IMR-90 (cell line): ENCODE results near the gene GANC. TPM values are rescaled to one million over a fixed set of nuclear protein-coding genes. Genes with fewer than 3 reads are reported as not detected.

Experiments used
- ATAC-seq: fragments of 200-7000 bp; cut with Tn5 transposase; 2 replicates; pipeline ENCODE4 v1.9.1; 2020; ENCODE audit warnings: low read depth, mild to moderate bottlenecking, moderate library complexity
- BruUV-seq: library from RNA; stranded (reverse); fragments of 400-500 nt; replicated peaks from 2 replicates; lab custom pipeline; 2021; lab: Mats Ljungman, UMichigan
- CTCF ChIA-PET: fragments of 300-600 bp; formaldehyde crosslinking; extraction: SDS; loops from one replicate; lab custom pipeline; 2021; ENCODE audit warnings: antibody characterized with exemption; lab: Yijun Ruan, JAX
- POLR2A ChIA-PET: fragments of 300-600 bp; sonication (Branson Sonifier 250); formaldehyde crosslinking; loops from one replicate; lab custom pipeline; 2022; ENCODE audit warnings: antibody characterized with exemption; ENCODE audit not compliant: unreplicated experiment; lab: Charles Lee
- DNase-seq: peaks from one replicate; pipeline ENCODE4 v3.0.0; 2013
- H2AFZ ChIP-seq: replicated peaks from 2 replicates; pipeline ENCODE3; 2013; ENCODE audit warnings: low read length, mild to moderate bottlenecking; ENCODE audit not compliant: poor library complexity
- H2AK5ac ChIP-seq: 2 replicates; pipeline ENCODE4 v1.6.1; 2013; ENCODE audit warnings: low read depth, low read length, inconsistent platforms
- H2AK9ac ChIP-seq: replicated peaks from 2 replicates; pipeline ENCODE3; 2013; ENCODE audit warnings: mild to moderate bottlenecking, low read depth, low read length, moderate library complexity; ENCODE audit not compliant: poor library complexity
- H2BK120ac ChIP-seq: 2 replicates; pipeline ENCODE4 v1.6.1; 2013; ENCODE audit warnings: low read depth, low read length, inconsistent platforms
- H2BK15ac ChIP-seq: 3 replicates; pipeline ENCODE4 v1.6.1; 2013; ENCODE audit warnings: low read depth, low read length, inconsistent platforms
- H2BK20ac ChIP-seq: 2 replicates; pipeline ENCODE4 v1.6.1; 2013; ENCODE audit warnings: low read depth, mild to moderate bottlenecking, inconsistent platforms, low read length, moderate library complexity
- H2BK5ac ChIP-seq: 2 replicates; pipeline ENCODE4 v1.6.1; 2013; ENCODE audit warnings: mild to moderate bottlenecking, low read depth, low read length, inconsistent platforms; ENCODE audit not compliant: poor library complexity, severe bottlenecking
- H3K14ac ChIP-seq: replicated peaks from 2 replicates; pipeline ENCODE4 v1.6.1; 2013; ENCODE audit warnings: low read depth, low read length, inconsistent platforms
- H3K18ac ChIP-seq: 2 replicates; pipeline ENCODE4 v1.6.1; 2013; ENCODE audit warnings: low read depth, low read length, control low read depth
- H3K23ac ChIP-seq: 2 replicates; pipeline ENCODE4 v1.6.1; 2013; ENCODE audit warnings: low read depth, low read length, inconsistent platforms
- H3K27ac ChIP-seq: 2 replicates; pipeline ENCODE4 v1.5.1; 2013; ENCODE audit warnings: mild to moderate bottlenecking, control low read depth, low read length; ENCODE audit not compliant: insufficient read depth
- H3K27me3 ChIP-seq: 2 replicates; pipeline ENCODE4 v1.6.1; 2013; ENCODE audit warnings: low read length; ENCODE audit not compliant: control insufficient read depth, insufficient read depth
- H3K36me3 ChIP-seq: 2 replicates; pipeline ENCODE4 v1.6.1; 2013; ENCODE audit warnings: low read length, mixed read lengths; ENCODE audit not compliant: control insufficient read depth, insufficient read depth
- H3K4ac ChIP-seq: 2 replicates; pipeline ENCODE4 v1.6.1; 2013; ENCODE audit warnings: low read depth, low read length, inconsistent platforms
- H3K4me1 ChIP-seq: 2 replicates; pipeline ENCODE4 v1.6.1; 2013; ENCODE audit warnings: low read length, mixed read lengths; ENCODE audit not compliant: control insufficient read depth, insufficient read depth
- H3K4me2 ChIP-seq: 2 replicates; pipeline ENCODE4 v1.6.1; 2013; ENCODE audit warnings: low read depth, mild to moderate bottlenecking, control low read depth, low read length, moderate library complexity
- H3K4me3 ChIP-seq: 2 replicates; pipeline ENCODE4 v1.5.1; 2013; ENCODE audit warnings: low read depth, mild to moderate bottlenecking, control low read depth, low read length, moderate library complexity; ENCODE audit not compliant: insufficient read depth
- H3K56ac ChIP-seq: 2 replicates; pipeline ENCODE4 v1.6.1; 2013; ENCODE audit warnings: low read length, inconsistent platforms; ENCODE audit not compliant: insufficient read depth; ENCODE audit errors: extremely low read depth
- H3K79me1 ChIP-seq, 2 experiments: 2 replicates each; pipeline ENCODE4 v1.6.1; 2013; ENCODE audit warnings: low read length in 2 of 2, inconsistent platforms in 1 of 2, low read depth in 1 of 2
- H3K9ac ChIP-seq: 2 replicates; pipeline ENCODE4 v1.6.1; 2013; ENCODE audit warnings: low read depth, low read length, control low read depth
- H3K9me1 ChIP-seq: 2 replicates; pipeline ENCODE4 v1.6.1; 2013; ENCODE audit warnings: low read length, inconsistent platforms; ENCODE audit not compliant: insufficient read depth
- H3K9me3 ChIP-seq: 2 replicates; pipeline ENCODE4 v1.6.1; 2013; ENCODE audit warnings: low read length; ENCODE audit not compliant: control insufficient read depth, insufficient read depth
- H4K20me1 ChIP-seq: 2 replicates; pipeline ENCODE4 v1.6.1; 2013; ENCODE audit warnings: low read length, inconsistent platforms; ENCODE audit not compliant: insufficient read depth
- H4K5ac ChIP-seq: 2 replicates; pipeline ENCODE4 v1.6.1; 2013; ENCODE audit warnings: mild to moderate bottlenecking, low read depth, low read length, control low read depth
- H4K8ac ChIP-seq, 2 experiments: 2 replicates each; pipeline ENCODE4 v1.6.1; 2013; ENCODE audit warnings: low read depth in 2 of 2, low read length in 2 of 2, control low read depth in 1 of 2, inconsistent platforms in 1 of 2
- H4K91ac ChIP-seq: 2 replicates; pipeline ENCODE4 v1.6.1; 2013; ENCODE audit warnings: low read depth, low read length, inconsistent platforms; ENCODE audit not compliant: insufficient read depth
- BHLHE40 ChIP-seq: fragments of 150-350 bp; IDR thresholded peaks from 2 replicates; pipeline ENCODE4 v1.6.1; 2016; ENCODE audit warnings: mild to moderate bottlenecking, low read depth, low read length
- CEBPB ChIP-seq: IDR thresholded peaks from 2 replicates; pipeline ENCODE4 v1.6.1; 2012; ENCODE audit warnings: low read depth, low read length, improper control_type of control experiment
- CHD1 ChIP-seq: IDR thresholded peaks from 2 replicates; pipeline ENCODE4 v1.6.1; 2012; ENCODE audit warnings: low read depth, low read length, improper control_type of control experiment
- CTCF ChIP-seq: conservative IDR thresholded peaks from 2 replicates; pipeline ENCODE4 v1.5.1; 2012; ENCODE audit warnings: mild to moderate bottlenecking, low read depth, low read length, improper control_type of control experiment
- MAFK ChIP-seq: IDR thresholded peaks from 2 replicates; pipeline ENCODE4 v1.6.1; 2012; ENCODE audit warnings: low read depth, low read length, improper control_type of control experiment
- MAZ ChIP-seq: IDR thresholded peaks from 2 replicates; pipeline ENCODE4 v1.6.1; 2012; ENCODE audit warnings: low read depth, mild to moderate bottlenecking, low read length, improper control_type of control experiment, moderate library complexity, borderline replicate concordance
- MXI1 ChIP-seq: IDR thresholded peaks from 2 replicates; pipeline ENCODE4 v1.6.1; 2012; ENCODE audit warnings: low read depth, mild to moderate bottlenecking, low read length, moderate library complexity, borderline replicate concordance
- NFE2L2 ChIP-seq: fragments of 150-350 bp; IDR thresholded peaks from 2 replicates; pipeline ENCODE4 v1.6.1; 2016; ENCODE audit warnings: low read depth, mild to moderate bottlenecking, low read length
- POLR2A ChIP-seq: IDR thresholded peaks from 2 replicates; pipeline ENCODE4 v1.6.1; 2012; ENCODE audit warnings: mild to moderate bottlenecking, low read depth, low read length
- RAD21 ChIP-seq: IDR thresholded peaks from 2 replicates; pipeline ENCODE4 v1.6.1; 2012; ENCODE audit warnings: low read length, improper control_type of control experiment
- RCOR1 ChIP-seq: IDR thresholded peaks from 2 replicates; pipeline ENCODE4 v1.6.1; 2012; ENCODE audit warnings: mild to moderate bottlenecking, low read length, improper control_type of control experiment; ENCODE audit not compliant: insufficient replicate concordance
- RFX5 ChIP-seq: IDR thresholded peaks from 2 replicates; pipeline ENCODE4 v1.8.0; 2012; ENCODE audit warnings: low read depth, mild to moderate bottlenecking, low read length, moderate library complexity
- SMC3 ChIP-seq: fragments of 150-350 bp; IDR thresholded peaks from 2 replicates; pipeline ENCODE4 v1.6.1; 2016; ENCODE audit warnings: low read depth, mild to moderate bottlenecking, antibody characterized with exemption, low read length, moderate library complexity
- WGBS, 2 experiments: methylation state at CpG; one replicate each; pipeline versions ENCODE4 v1.1.5 to v1.1.7; 2013; ENCODE audit warnings: missing lambda C conversion rate in 2 of 2; ENCODE audit not compliant: insufficient read length in 1 of 2; ENCODE audit errors: extremely low coverage in 2 of 2; 5-methylcytosine and 5-hydroxymethylcytosine counted together
- dilution Hi-C: fragments of 300-500 bp; cut with HindIII; formaldehyde crosslinking; loops from one replicate; pipeline ENCODE4 v1.14.3; 2018; ENCODE audit warnings: low sequenced_read_pairs; ENCODE audit not compliant: unreplicated experiment
- in situ Hi-C: fragments of 300-500 bp; cut with MboI; formaldehyde crosslinking; loops from 3 replicates; pipeline ENCODE4 v1.14.3; 2019; ENCODE audit warnings: low sequenced_read_pairs, inconsistent platforms, mixed read lengths
- intact Hi-C: fragments of 100-400 bp; cut with micrococcal nuclease; formaldehyde crosslinking; loops from 2 replicates; pipeline ENCODE4 v1.10.0; 2022
- polyA plus RNA-seq, 3 experiments: library from polyadenylated mRNA; depleted of rRNA; stranded (reverse); fragments of >200 nt; gene quantifications; 2 replicates each; pipeline ENCODE4 v1.2.3, GENCODE V29; 2012; ENCODE audit warnings: low replicate concordance in 1 of 3
- total RNA-seq: library from RNA; depleted of rRNA; stranded (reverse); fragments of >200 nt; gene quantifications from 2 replicates; pipeline ENCODE4 v1.2.3, GENCODE V29; 2012
- TF ChIP-seq, protein P1 (sequence below): fragments of 150-350 bp; IDR thresholded peaks from 2 replicates; pipeline ENCODE4 v1.6.1; 2016; ENCODE audit warnings: low read depth, mild to moderate bottlenecking, low read length, moderate library complexity, borderline replicate concordance
- TF ChIP-seq, protein P2 (sequence below): fragments of 150-350 bp; IDR thresholded peaks from 2 replicates; pipeline ENCODE4 v1.6.1; 2017; ENCODE audit warnings: mild to moderate bottlenecking, antibody characterized with exemption, low read length, low read depth

Gene GANC
- total and polyA plus RNA-seq, 2 of the 4 experiments (the other 2 are of a cell fraction): 7.1 to 19.2 TPM

DNA sequence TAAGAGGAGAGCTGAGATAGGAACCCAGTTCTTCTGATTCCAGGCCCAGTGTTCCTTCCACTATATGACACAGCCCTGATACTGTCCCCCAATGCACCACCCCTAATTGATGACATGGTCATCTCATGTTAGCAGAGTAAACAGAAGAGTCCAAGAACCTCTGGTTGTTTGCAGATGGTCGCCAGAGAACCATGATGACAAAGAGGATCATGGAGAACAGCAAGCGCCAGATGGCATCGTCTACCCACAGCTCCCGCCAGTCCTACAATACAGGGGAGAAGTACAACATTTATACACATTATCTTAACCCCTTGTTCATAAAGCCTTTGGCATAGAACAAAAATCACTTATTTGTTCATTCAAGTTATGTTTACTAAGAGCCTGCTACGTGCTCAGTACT, 46.4 kb upstream of the GANC start:
- dilution Hi-C loops (no loop called here), intact Hi-C loops (loop anchor here (5.0 kb wide), 1 partner anchor 39 kb away; no protein-coding TSS in a partner anchor), in situ Hi-C loops (no loop called here)
- Histone ChIP-seq H3K23ac (no peak overlapping the region), H3K27ac (no peak overlapping the region), H3K4me2 (no peak overlapping the region), H3K14ac (no peak overlapping the region), H2AFZ (no peak overlapping the region), H3K9ac (no peak overlapping the region), H3K36me3 (peaks cover 42% of the 10 kb centered on the region), H3K9me1 (no peaks in the 10 kb centered on the region), H3K4me1 (no peaks in the 10 kb centered on the region), H2BK5ac (no peak overlapping the region), H3K79me1 (peaks cover 13% of the 10 kb centered on the region in 2 experiments), H3K9me3 (no peaks in the 10 kb centered on the region), H4K5ac (no peak overlapping the region), H3K4ac (no peak overlapping the region), H2BK15ac (no peak overlapping the region), H2BK120ac (no peak overlapping the region), H3K27me3 (no peaks in the 10 kb centered on the region), H4K91ac (no peak overlapping the region), H3K56ac (no peak overlapping the region), H2BK20ac (no peak overlapping the region), H2AK5ac (no peak overlapping the region), H3K4me3 (no peak overlapping the region), H3K18ac (no peak overlapping the region), H2AK9ac (no peak overlapping the region), H4K20me1 (no peaks in the 10 kb centered on the region), H4K8ac (no peak overlapping the region)
- no peak for ATAC-seq
- WGBS, 2 experiments: no CpG with 5 or more reads among the region's 5 CpGs
- no TSS peak for BruUV-seq
- ChIA-PET CTCF (no interaction called here), POLR2A (no interaction called here)
- no peak for DNase-seq
- TF ChIP-seq MAZ (no peak), RCOR1 (no peak), CEBPB (no peak), RFX5 (no peak), NFE2L2 (no peak), RAD21 (no peak), CTCF (no peak), POLR2A (no peak), SMC3 (no peak), MAFK (no peak), MXI1 (no peak), BHLHE40 (no peak), CHD1 (no peak)
- TF ChIP-seq, protein P1, sequence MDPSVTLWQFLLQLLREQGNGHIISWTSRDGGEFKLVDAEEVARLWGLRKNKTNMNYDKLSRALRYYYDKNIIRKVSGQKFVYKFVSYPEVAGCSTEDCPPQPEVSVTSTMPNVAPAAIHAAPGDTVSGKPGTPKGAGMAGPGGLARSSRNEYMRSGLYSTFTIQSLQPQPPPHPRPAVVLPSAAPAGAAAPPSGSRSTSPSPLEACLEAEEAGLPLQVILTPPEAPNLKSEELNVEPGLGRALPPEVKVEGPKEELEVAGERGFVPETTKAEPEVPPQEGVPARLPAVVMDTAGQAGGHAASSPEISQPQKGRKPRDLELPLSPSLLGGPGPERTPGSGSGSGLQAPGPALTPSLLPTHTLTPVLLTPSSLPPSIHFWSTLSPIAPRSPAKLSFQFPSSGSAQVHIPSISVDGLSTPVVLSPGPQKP: no peak
- TF ChIP-seq, protein P2, sequence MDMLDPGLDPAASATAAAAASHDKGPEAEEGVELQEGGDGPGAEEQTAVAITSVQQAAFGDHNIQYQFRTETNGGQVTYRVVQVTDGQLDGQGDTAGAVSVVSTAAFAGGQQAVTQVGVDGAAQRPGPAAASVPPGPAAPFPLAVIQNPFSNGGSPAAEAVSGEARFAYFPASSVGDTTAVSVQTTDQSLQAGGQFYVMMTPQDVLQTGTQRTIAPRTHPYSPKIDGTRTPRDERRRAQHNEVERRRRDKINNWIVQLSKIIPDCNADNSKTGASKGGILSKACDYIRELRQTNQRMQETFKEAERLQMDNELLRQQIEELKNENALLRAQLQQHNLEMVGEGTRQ: no peak
